HL-60 (cell line): Measurements from ENCODE around the gene ZMYND10.

Experiments used
- CTCF ChIP-seq: IDR thresholded peaks from one replicate; pipeline ENCODE4 v1.5.1; 2011; ENCODE audit warnings: low read length, control low read depth, inconsistent platforms; ENCODE audit not compliant: insufficient read depth
- GABPA ChIP-seq: IDR thresholded peaks from 2 replicates; pipeline ENCODE4 v1.6.1; 2012; ENCODE audit warnings: low read depth

- TF ChIP-seq GABPA (no peak), CTCF (no peak)
Observed at GRCh38 chr3:50317300-50317699, 28.2 kb downstream of the ZMYND10 start.
